ENCODE results near the gene COQ2.
"Not testable (repeated sequence)": the region's sequence is repeated elsewhere in the genome, so short reads cannot be mapped to it uniquely, and the experiment has no call there.

The COQ2 gene

GRCh38 chr4:83284193-83285054 is at the start of gene COQ2:
TSS of gene COQ2 (minus strand) at chr4:83284798. CDS start at chr4:83284764, 34 bp downstream.
- no peak for DNase-seq

GRCh38 chr4:83331956-83332355 is 47.4 kb upstream of the COQ2 start:
- no peak for DNase-seq

GRCh38 chr4:83329521-83330110 is 45.0 kb upstream of the COQ2 start:
- DNase-seq, result no peak

GRCh38 chr4:83328521-83329187 is 44.1 kb upstream of the COQ2 start:
- no peak for DNase-seq

DNA sequence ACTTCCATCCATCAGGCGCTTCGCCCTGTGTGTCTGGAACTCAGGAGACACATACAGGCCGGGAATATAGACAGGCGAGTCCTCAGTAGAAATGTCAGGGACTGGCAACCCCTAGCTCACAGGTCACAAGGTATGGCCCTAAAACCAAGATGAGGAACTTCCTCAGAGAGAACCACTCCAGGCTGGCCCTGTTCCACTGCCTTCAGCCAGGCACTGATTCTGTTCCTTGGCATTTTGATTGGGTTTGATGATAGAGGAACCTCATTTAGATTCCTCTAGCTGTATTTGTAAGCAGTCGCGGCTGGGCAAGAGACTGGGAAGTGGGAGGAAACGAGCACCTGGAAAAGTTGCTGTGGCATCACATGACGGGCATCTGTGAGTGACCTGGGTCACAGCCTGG is 41.9 kb upstream of the COQ2 start:
- no peak for DNase-seq

DNA sequence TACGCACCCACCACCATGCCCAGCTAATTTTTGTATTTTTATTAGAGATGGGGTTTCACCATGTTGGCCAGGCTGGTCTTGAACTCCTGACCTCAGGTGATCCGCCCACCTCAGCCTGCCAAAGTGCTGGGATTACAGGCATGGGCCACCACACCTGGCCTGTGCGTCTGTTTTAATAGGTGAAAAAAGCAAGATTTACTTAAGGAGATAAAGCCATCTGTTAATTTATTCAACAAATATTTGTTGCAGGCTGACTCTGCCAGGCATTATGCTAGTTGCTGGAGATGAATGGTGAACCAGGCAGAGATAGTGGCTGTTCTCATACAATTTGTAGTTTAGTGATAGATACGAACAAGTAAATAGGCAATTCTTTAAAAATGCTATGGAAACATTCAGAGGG is 40.7 kb upstream of the COQ2 start:
- DNase-seq, result not testable (repeated sequence)

DNA sequence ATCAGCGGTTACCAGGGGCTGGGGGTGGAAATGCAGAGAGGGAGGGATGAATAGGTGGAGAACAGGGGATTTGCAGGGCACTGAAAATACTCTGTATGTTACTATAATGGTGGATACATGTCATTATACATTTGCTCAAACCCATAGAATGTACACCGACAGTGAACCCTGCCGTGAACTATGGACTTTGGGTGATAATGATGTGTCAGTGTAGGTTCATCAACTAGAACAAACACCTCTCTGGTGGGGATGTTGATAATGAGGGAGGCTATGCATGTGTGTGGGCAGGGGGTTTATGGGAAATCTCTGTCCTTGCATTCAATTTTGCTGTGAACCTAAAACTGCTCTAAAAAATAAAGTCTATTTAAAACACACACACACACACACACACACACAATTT is 38.5 kb upstream of the COQ2 start:
- DNase-seq, result no peak

DNA sequence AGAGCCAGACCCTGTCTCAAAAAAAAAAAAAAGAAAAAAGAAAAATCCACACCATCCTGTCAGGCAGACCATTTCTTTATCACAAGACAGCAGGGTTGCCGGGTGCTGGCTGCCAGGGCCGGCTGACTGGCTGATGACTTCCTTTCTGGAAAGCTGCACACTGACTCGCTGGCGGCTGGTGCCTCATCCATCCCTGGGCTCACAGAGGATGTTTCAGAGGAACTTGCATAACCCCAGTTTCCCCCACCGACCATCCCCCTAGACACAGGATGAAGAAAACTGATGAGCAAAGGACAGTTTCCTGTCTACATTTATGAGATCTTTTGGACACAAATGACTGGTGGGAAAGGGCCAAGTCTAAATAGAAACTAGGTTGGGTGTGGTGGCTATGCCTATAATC is 36.0 kb upstream of the COQ2 start:
- no peak for DNase-seq

DNA sequence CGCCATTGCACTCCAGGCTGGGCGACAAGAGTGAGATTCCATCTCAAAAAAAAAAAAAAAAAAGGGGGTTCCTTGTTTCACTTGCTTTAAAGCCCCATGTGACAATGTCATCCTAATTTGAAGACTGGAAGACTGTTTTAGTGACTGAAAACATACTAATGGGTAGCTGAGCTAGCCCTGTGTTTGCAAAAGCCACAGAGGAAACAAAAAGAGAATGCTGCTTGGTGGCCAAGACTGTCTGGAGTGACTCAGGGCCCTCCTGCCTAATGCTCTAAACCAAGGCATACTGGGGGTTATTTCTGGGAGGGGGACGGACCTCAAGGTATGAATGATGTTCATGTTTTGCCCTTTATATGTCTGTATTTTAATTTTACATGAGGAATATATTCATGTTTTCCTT is 34.1 kb upstream of the COQ2 start:
- DNase-seq, result no peak

DNA sequence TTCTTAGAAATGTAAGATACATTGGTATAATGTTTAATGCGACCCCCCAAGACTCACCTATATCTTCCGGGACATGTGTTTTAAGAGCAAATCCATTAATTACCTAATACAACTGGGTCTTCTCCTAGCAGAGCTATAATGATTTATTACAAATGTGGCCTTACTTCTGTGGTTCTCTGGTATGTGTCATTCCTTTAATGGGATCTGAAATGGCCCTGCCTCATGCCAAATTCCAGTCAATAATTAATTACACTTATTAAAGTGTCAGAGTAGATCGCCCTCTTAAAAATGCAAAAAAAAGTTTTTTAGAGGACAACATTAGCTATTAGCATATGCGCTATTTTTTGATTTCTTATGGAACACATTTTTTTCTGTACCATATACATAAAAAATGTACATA is 33.1 kb upstream of the COQ2 start:
- DNase-seq, result no peak

DNA sequence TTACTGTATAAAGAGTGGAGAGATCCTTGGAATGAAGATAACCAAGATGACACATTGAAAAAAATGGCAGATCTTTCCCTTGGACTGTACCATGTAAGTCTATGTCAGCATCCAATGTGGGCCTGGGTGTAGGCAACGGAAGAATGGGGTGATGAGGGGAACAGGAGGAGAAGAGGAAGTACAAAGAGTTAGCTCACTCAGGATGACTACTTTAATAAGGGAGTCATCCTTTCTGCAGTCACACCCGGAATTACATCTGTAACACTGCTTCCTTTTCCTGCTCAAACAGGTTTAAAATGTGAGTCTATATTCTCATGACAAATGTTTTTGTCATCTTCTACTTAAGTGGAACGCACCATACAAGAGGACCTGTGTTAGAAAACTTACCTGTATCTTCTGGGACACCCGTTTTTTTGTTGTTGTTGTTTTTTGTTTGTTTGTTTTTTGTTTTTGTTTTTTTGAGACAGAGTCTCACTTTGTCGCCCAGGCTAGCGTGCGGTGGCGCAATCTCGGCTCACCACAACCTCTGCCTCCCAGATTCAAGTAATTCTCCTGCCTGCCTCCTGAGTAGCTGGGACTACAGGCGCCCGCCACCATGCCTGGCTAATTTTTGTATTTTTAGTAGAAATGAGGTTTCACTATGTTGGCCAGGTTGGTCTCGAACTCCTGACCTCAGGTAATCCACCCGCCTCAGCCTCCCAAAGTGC is 32.0 kb upstream of the COQ2 start:
- DNase-seq, result no peak

DNA sequence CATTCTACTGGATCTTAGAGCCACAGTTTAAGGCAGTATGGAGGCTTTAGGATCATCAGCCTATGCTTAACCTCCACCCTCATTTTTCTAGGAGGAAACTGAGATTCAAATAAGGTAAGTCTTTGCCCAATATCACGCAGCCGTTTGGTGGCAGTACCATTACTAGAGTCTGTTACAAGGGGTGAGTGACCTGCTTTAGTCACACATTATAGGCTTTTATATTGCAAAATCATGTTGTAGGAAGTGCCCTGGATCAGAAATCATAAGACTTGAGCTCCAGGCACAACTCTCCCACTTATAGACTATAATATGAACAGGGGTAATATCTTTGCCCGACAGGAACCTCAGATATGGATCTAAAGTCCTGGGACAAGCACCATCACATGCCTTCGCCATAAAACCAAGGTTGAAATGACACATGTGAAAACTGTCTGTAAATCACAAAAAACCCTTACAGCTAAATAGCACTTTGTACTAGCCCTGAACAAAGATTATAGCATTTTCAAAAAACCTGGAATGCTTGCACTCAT is 30.8 kb upstream of the COQ2 start:
- no peak for DNase-seq

DNA sequence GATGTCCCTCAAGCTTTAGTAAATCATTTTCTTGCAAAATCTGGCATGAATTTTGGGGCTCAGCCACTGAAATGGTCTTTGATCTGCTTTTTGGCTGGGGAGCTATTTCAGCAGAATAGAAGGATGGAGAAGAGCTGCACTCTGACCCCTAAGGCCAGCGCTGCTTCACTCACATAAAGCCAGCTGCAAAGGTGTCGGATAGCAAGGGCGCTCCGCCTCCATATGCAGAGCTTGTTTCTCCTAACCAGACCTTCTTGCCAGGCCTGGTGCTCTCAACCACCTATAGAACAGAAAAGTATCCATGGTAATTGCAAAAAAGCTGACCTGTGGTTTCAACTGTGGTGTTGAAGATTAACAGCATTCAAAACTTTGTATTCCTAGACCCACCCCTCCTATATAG is 24.1 kb upstream of the COQ2 start:
- no peak for DNase-seq

DNA sequence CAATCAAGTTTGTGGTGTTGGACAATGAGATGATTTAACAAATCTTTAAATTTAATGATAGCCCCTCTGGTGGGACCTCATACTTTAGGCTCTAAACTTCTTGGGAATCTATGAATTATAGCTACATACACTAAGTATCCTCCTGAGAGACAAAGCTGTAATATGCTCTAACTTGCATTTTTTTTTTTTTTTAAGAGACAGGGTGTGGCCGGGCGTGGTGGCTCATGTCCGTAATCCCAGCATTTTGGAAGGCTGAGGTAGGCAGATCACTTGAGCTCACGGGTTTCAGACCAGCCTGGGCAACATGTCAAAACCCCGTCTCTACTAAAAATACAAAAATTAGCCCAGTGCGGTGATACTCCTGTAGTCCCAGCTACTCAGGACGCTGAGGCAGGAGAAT is 23.3 kb upstream of the COQ2 start:
- DNase-seq, result no peak

GRCh38 chr4:83305187-83305586 is 20.6 kb upstream of the COQ2 start:
- no peak for DNase-seq

- DNase-seq, result no peak
These were observed 13.1 kb upstream of the COQ2 start for GRCh38 chr4:83297548-83298260.

DNA sequence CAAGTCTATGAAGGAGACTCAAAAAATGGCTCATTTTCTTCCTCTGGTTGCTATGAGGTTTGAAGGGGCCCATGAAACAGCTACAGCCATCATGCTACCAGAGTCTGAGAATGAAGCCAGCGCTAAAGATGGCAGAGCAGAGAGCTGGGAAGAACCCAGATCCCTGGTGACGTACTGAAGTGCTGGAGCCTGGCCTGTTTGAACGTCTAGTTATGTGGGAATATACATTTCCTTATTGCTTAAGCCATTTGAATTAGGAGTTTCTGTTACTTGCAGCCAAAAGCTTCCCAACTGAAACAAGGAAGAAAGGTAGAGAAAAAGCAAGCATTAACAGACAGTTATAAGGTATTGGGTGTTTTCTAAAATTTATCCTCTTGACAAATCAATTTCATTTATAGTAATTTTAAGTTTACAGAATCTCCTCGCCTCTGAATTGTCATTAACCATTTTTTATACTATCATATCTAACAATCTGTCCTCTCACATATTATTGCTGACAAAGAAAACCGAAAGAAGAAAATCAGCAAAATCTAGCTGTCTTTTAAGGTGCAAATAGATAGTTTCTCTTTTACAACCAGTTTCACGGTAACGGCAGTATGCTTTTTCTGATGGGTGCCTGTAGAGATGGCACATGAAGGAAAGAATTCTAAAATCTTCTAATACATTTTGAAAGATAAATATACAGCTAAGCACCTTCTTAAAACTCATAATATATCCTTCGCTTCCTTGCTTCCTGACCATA is 8.9 kb upstream of the COQ2 start:
- no peak for DNase-seq

DNA sequence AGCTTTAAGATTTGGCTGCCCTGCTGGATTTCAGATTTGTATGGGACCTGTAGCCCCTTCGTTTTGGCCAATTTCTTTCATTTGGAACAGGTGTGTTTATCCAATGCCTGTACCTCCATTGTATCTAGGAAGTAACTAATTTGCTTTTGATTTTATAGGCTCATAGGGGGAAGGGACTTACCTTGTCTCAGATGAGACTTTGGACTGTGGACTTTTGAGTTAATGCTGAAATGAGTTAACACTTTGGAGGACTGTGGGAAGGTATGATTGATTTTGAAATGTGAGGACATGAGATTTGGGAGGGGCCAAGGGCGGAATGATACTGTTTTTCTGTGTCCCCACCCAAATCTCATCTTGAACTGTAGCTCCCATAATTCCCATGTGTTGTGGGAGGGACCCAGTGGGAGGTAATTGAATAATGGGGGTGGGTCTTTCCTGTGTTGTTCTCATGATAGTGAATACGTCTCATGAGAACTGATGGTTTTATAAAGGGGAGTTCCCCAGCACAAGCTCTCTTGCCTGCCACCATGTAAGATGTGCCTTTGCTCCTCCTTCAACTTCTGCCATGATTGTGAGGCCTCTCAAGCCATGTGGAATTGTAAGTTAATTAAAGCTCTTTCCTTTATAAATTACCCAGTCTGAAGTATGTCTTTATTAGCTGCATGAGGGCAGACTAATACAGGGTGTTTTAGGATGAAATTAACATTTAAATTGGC is 5.6 kb upstream of the COQ2 start:
- DNase-seq, result not testable (repeated sequence)

- not testable (repeated sequence) for DNase-seq
These were observed 3.8 kb upstream of the COQ2 start for GRCh38 chr4:83288381-83288780.

GRCh38 chr4:83285055-83285407 is 433 bp upstream of the COQ2 start:
- no peak for DNase-seq

DNA sequence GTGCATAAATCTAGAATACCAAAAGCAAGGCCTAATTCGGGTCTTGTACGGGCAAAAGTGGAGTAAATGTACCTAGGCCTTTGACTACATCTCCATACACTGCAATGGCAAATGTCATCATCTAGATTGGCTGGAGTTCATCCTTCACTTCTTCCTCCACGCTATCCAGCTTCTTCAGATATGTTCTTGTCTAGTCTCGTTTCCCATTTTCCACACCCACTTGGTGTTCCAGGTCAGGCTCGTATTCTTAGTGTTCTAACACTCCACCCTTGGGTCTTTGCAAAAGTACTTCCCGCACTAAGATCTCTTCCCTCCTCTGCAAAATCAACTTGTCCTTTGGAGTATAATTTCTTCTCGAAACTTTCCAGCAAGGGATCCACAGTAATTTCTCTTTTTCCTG is 1.4 kb downstream of the COQ2 start:
- DNase-seq, result no peak

Measured in NCI-H524 treated with DMSO at 0.1 percent for 48 hours (cell line).